ENCODE results near the gene HMCN2. TPM values are rescaled to one million over a fixed set of nuclear protein-coding genes. Genes with fewer than 3 reads are reported as not detected.

The HMCN2 gene
- total and polyA plus RNA-seq, 4 donors, result 0.25 to 14.8 (median 4.6) TPM

- no peak overlapping the region for H3K4me3 ChIP-seq (ENCODE audit: low read length in 2 of 2)
- no peak overlapping the region for H3K27ac ChIP-seq (ENCODE audit: low read depth in 1 of 2, low read length in 2 of 2)
- no peaks in the 10 kb centered on the region for H3K9me3 ChIP-seq (ENCODE audit: control insufficient read depth, low read length)
- no peaks in the 10 kb centered on the region for H3K36me3 ChIP-seq (ENCODE audit: control insufficient read depth in 1 of 2, insufficient read depth in 2 of 2, low read length in 1 of 2)
- ATAC-seq (ENCODE audit: low FRiP score) (no peak), DNase-seq (no peak)
- intact Hi-C loops (cut with DNase I), result no loop called here
- H3K4me1 ChIP-seq (ENCODE audit: control insufficient read depth in 1 of 2, insufficient read depth in 2 of 2, low read length in 2 of 2), result no peaks in the 10 kb centered on the region
- no peaks in the 10 kb centered on the region for H3K27me3 ChIP-seq (ENCODE audit: control insufficient read depth in 1 of 2, insufficient read depth in 2 of 2, low read length in 1 of 2)
- WGBS, 2 donors, result 83 to 88% methylated on average over 5 of the region's 5 CpGs
Observed at GRCh38 chr9:130458804-130459067, 193.2 kb downstream of the HMCN2 start.

DNA sequence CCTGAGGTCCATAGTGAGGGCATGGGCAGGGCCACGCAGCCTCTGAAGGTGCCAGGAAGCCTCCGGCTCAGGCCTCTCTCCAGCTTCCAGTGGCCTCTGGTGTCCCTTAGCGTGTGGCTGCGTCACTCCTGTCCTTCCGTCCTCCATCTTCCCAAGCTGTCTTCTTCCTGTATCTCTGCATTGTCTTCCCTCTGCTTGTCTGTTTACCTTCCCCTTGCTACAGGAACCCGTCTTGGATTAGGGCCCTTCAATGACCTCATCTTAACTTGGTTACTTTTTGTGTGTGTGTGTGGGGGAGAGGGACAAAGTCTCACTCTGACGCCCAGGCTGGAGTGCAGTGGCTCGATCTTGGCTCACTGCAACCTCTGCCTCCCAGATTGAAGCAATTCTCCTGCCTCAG, 193.6 kb downstream of the HMCN2 start:
- intact Hi-C loops (cut with DNase I), result no loop called here
- Histone ChIP-seq H3K4me1 (ENCODE audit: control insufficient read depth in 1 of 2, insufficient read depth in 2 of 2, low read length in 2 of 2) (no peaks in the 10 kb centered on the region), H3K27me3 (ENCODE audit: control insufficient read depth in 1 of 2, insufficient read depth in 2 of 2, low read length in 1 of 2) (no peaks in the 10 kb centered on the region), H3K27ac (ENCODE audit: low read depth in 1 of 2, low read length in 2 of 2) (no peak overlapping the region), H3K4me3 (ENCODE audit: low read length in 2 of 2) (no peak overlapping the region), H3K9me3 (ENCODE audit: control insufficient read depth, low read length) (no peaks in the 10 kb centered on the region), H3K36me3 (ENCODE audit: control insufficient read depth in 1 of 2, insufficient read depth in 2 of 2, low read length in 1 of 2) (no peaks in the 10 kb centered on the region)
- WGBS, 2 donors, result 68 to 79% methylated on average over 8 of the region's 8 CpGs
- DNase-seq, result no peak
- no peak for ATAC-seq (ENCODE audit: low FRiP score)

GRCh38 chr9:130459941-130460669, 194.5 kb downstream of the HMCN2 start:
- intact Hi-C loops (cut with DNase I), result loop anchor here (2.0 kb wide), 1 partner anchor 223 kb away; no protein-coding TSS in a partner anchor

DNA sequence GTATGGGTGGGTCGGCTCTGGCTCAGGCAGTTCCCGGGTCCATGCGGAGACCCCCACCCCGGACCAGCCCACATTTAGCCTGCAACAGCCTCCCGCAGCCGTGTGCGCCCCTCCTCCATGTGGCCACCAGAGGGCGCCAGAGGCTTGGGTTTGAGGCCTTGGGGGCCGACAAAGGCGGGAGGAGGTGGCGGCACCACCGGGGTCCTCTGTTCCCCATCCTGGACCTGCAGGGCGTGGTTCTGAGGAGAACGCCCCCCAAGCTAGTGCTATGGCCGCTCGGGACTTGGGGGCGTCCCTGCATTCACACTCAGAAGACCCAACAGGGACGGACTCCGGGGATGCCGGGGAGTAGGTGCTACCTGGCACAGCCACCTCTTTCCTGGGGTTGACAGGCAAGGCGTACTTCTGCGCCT, 195.7 kb downstream of the HMCN2 start:
- H3K4me3 ChIP-seq (ENCODE audit: low read length in 2 of 2), result no peak overlapping the region
- no peaks in the 10 kb centered on the region for H3K9me3 ChIP-seq (ENCODE audit: control insufficient read depth, low read length)
- H3K4me1 ChIP-seq (ENCODE audit: control insufficient read depth in 1 of 2, insufficient read depth in 2 of 2, low read length in 2 of 2), result no peaks in the 10 kb centered on the region
- peak; percentile 64 to 91 for DNase-seq
- intact Hi-C loops (cut with DNase I), result loop anchor here (2.0 kb wide), 1 partner anchor 222 kb away; no protein-coding TSS in a partner anchor
- whole genome bisulfite sequencing, 2 donors, result 13 to 18% methylated on average over 21 to 22 of the region's 22 CpGs
- H3K27me3 ChIP-seq (ENCODE audit: control insufficient read depth in 1 of 2, insufficient read depth in 2 of 2, low read length in 1 of 2), result no peaks in the 10 kb centered on the region
- peak; percentile 64 for ATAC-seq (ENCODE audit: low FRiP score)
- H3K27ac ChIP-seq (ENCODE audit: low read depth in 1 of 2, low read length in 2 of 2), result no peak overlapping the region
- no peaks in the 10 kb centered on the region for H3K36me3 ChIP-seq (ENCODE audit: control insufficient read depth in 1 of 2, insufficient read depth in 2 of 2, low read length in 1 of 2)

More at GRCh38 chr9:130459941-130460669, 194.5 kb downstream of the HMCN2 start:
- no peaks in the 10 kb centered on the region for H3K36me3 ChIP-seq (ENCODE audit: control insufficient read depth in 1 of 2, insufficient read depth in 2 of 2, low read length in 1 of 2)
- H3K27me3 ChIP-seq (ENCODE audit: control insufficient read depth in 1 of 2, insufficient read depth in 2 of 2, low read length in 1 of 2), result no peaks in the 10 kb centered on the region
- H3K4me1 ChIP-seq (ENCODE audit: control insufficient read depth in 1 of 2, insufficient read depth in 2 of 2, low read length in 2 of 2), result no peaks in the 10 kb centered on the region
- DNase-seq, result no peak
- no peak overlapping the region for H3K27ac ChIP-seq (ENCODE audit: low read depth in 1 of 2, low read length in 2 of 2)
- ATAC-seq (ENCODE audit: low FRiP score), result no peak
- H3K9me3 ChIP-seq (ENCODE audit: control insufficient read depth, low read length), result no peaks in the 10 kb centered on the region
- no peak overlapping the region for H3K4me3 ChIP-seq (ENCODE audit: low read length in 2 of 2)
- WGBS, 2 donors, result 54 to 66% methylated on average over 11 of the region's 11 CpGs

GRCh38 chr9:130461731-130462130, 196.2 kb downstream of the HMCN2 start:
- DNase-seq (no peak), ATAC-seq (ENCODE audit: low FRiP score) (no peak)
- WGBS, 2 donors, result 91 to 92% methylated on average over 11 of the region's 11 CpGs
- no peaks in the 10 kb centered on the region for H3K4me1 ChIP-seq (ENCODE audit: control insufficient read depth in 1 of 2, insufficient read depth in 2 of 2, low read length in 2 of 2)
- no peak overlapping the region for H3K27ac ChIP-seq (ENCODE audit: low read depth in 1 of 2, low read length in 2 of 2)
- intact Hi-C loops (cut with DNase I), result loop anchor here (2.0 kb wide), 1 partner anchor 221 kb away; no protein-coding TSS in a partner anchor
- no peaks in the 10 kb centered on the region for H3K36me3 ChIP-seq (ENCODE audit: control insufficient read depth in 1 of 2, insufficient read depth in 2 of 2, low read length in 1 of 2)
- no peak overlapping the region for H3K4me3 ChIP-seq (ENCODE audit: low read length in 2 of 2)
- H3K27me3 ChIP-seq (ENCODE audit: control insufficient read depth in 1 of 2, insufficient read depth in 2 of 2, low read length in 1 of 2), result no peaks in the 10 kb centered on the region
- H3K9me3 ChIP-seq (ENCODE audit: control insufficient read depth, low read length), result no peaks in the 10 kb centered on the region

- no peaks in the 10 kb centered on the region for H3K9me3 ChIP-seq (ENCODE audit: control insufficient read depth, low read length)
- no peak for DNase-seq
- no peaks in the 10 kb centered on the region for H3K4me1 ChIP-seq (ENCODE audit: control insufficient read depth in 1 of 2, insufficient read depth in 2 of 2, low read length in 2 of 2)
- H3K27me3 ChIP-seq (ENCODE audit: control insufficient read depth in 1 of 2, insufficient read depth in 2 of 2, low read length in 1 of 2), result no peaks in the 10 kb centered on the region
- H3K27ac ChIP-seq (ENCODE audit: low read depth in 1 of 2, low read length in 2 of 2), result no peak overlapping the region
- intact Hi-C loops (cut with DNase I), result no loop called here
- no peak for ATAC-seq (ENCODE audit: low FRiP score)
- no peak overlapping the region for H3K4me3 ChIP-seq (ENCODE audit: low read length in 2 of 2)
- no peaks in the 10 kb centered on the region for H3K36me3 ChIP-seq (ENCODE audit: control insufficient read depth in 1 of 2, insufficient read depth in 2 of 2, low read length in 1 of 2)
- WGBS, 2 donors, result 95 to 96% methylated on average over 27 of the region's 27 CpGs
Observed at GRCh38 chr9:130462685-130463540, 197.4 kb downstream of the HMCN2 start.

GRCh38 chr9:130463763-130464745, 198.5 kb downstream of the HMCN2 start:
- DNase-seq (no peak), ATAC-seq (ENCODE audit: low FRiP score) (no peak)
- H3K9me3 ChIP-seq (ENCODE audit: control insufficient read depth, low read length), result no peaks in the 10 kb centered on the region
- H3K4me3 ChIP-seq (ENCODE audit: low read length in 2 of 2), result no peak overlapping the region
- 91 to 95% methylated on average over 19 to 22 of the region's 22 CpGs for WGBS, 2 donors
- intact Hi-C loops (cut with DNase I), result no loop called here
- no peak overlapping the region for H3K27ac ChIP-seq (ENCODE audit: low read depth in 1 of 2, low read length in 2 of 2)
- no peaks in the 10 kb centered on the region for H3K27me3 ChIP-seq (ENCODE audit: control insufficient read depth in 1 of 2, insufficient read depth in 2 of 2, low read length in 1 of 2)
- no peaks in the 10 kb centered on the region for H3K36me3 ChIP-seq (ENCODE audit: control insufficient read depth in 1 of 2, insufficient read depth in 2 of 2, low read length in 1 of 2)
- H3K4me1 ChIP-seq (ENCODE audit: control insufficient read depth in 1 of 2, insufficient read depth in 2 of 2, low read length in 2 of 2), result no peaks in the 10 kb centered on the region

GRCh38 chr9:130465383-130466096, 200.0 kb downstream of the HMCN2 start:
- no peak overlapping the region for H3K4me3 ChIP-seq (ENCODE audit: low read length in 2 of 2)
- no peaks in the 10 kb centered on the region for H3K36me3 ChIP-seq (ENCODE audit: control insufficient read depth in 1 of 2, insufficient read depth in 2 of 2, low read length in 1 of 2)
- DNase-seq, result no peak
- WGBS, 2 donors, result 88 to 90% methylated on average over 16 of the region's 16 CpGs
- no peaks in the 10 kb centered on the region for H3K4me1 ChIP-seq (ENCODE audit: control insufficient read depth in 1 of 2, insufficient read depth in 2 of 2, low read length in 2 of 2)
- intact Hi-C loops (cut with DNase I), result no loop called here
- H3K27me3 ChIP-seq (ENCODE audit: control insufficient read depth in 1 of 2, insufficient read depth in 2 of 2, low read length in 1 of 2), result no peaks in the 10 kb centered on the region
- ATAC-seq (ENCODE audit: low FRiP score), result no peak
- no peaks in the 10 kb centered on the region for H3K9me3 ChIP-seq (ENCODE audit: control insufficient read depth, low read length)
- H3K27ac ChIP-seq (ENCODE audit: low read depth in 1 of 2, low read length in 2 of 2), result no peak overlapping the region

Data from aorta (tissue), 5 donors.